ENCODE measurements around the gene LCE6A. TPM values are rescaled to one million over a fixed set of nuclear protein-coding genes. Genes with fewer than 3 reads are reported as not detected.

The LCE6A gene, protein sequence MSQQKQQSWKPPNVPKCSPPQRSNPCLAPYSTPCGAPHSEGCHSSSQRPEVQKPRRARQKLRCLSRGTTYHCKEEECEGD
- total RNA-seq (2022; extraction: Qiagen RNA extraction): not detected in 5 replicates

DNA sequence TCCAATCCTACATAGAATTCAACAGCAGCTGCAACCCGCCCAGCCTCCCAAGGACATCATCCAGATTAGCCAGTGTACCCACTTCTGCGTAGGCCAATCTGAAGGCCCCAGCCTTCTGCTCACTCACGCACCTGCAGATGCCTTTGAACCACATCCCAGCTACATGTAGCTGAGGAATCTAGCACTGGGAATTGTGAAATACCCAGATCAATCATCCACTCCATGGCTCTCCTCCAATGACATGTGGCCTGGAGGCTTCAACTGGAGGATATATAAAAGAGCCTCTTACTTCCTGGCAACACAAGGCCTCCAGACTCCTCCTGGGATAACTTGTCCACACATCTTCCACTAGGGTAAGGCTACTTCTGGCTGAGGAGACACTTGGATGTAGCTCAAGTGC, at the start of gene LCE6A:
Gene LCE6A (plus strand): TSS at position 301 of the 400 bp plus-strand sequence. CDS start 665 bp downstream, outside the sequence.

DNA sequence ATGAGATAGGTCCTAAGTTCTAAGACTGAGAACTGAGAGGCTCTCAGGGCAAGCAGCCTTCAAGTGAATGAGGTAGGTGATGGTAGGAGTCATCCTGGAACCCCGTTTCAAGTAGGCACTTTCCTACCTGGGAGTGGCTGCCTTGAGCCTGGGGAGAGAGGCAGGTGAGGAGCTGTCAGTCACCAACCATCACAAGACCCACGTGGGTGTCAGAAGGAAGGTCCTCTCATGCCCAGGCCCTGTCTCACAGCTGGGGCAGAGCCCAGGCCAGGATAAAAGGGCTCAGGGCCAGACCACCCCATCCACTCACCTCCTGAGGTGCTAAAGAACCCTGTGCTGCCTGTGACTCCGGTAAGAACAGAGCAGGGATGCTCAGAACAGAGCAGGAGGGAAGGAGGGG, 46.2 kb upstream of the LCE6A start, which contains the start of gene LCE1D:
Gene LCE1D (plus strand): TSS at position 301 of the 400 bp plus-strand sequence. CDS start 1,074 bp downstream, outside the sequence.

DNA sequence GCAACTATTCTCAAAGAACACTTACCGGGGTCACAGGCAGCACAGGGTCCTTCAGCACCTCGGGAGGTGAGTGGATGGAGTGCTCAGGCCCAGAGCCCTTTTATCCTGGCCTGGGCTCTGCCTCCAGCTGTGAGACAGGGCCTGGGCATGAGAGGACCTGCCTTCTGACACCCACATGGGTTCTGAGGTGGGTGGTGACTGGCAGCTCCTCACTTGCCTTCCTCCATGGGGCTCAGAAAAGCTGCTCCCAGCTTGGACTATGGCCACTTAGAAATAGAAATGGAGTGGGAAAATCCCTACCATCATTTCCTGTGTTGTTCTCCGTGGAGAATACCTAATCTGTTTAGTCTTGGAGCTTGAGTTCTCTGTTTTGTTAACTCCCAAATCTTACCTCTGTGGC, 36.1 kb upstream of the LCE6A start, which contains the start of gene LCE1C:
Gene LCE1C (minus strand): TSS at position 76 of the 400 bp plus-strand sequence. CDS start 1,173 bp downstream, outside the sequence.

DNA sequence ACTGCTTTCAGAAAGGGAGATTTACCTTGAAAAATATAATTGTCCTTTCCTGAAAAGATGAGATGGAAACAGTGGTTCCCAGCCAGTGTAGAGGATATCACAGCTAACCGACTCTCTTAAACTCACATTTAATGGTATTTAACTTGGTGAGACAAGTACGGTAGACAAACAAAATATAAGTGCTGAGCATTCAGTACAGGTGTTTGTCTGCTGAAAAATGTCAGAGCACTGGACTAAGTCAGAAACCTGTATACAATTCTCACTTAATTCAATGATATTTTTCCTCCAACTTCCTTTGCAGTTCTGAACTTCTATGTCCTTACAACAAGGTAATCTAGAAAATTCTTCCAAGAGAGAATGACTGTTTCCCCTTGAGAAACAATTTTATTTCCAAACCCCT, 31.0 kb upstream of the LCE6A start, which contains the start of gene LCE1B:
Gene LCE1B (plus strand): TSS at position 301 of the 400 bp plus-strand sequence. CDS start 476 bp downstream, outside the sequence.

DNA sequence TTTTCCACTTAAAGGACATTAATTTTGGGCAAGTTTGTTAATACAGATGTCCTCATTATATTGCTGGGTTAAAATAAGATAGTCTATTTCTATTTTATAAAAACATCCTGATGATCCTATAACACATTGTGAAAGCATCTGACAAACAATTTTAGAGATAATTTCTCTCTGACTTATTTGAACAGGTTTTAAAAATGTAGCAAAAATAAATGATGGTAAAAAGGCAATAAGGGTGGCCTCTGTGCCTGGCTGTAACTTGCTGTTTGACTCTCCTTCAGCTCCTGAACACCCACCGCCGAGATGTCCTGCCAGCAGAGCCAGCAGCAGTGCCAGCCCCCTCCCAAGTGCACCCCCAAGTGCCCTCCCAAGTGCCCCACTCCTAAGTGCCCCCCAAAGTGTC, 15.5 kb upstream of the LCE6A start, which contains the start of gene LCE1A:
Gene LCE1A (plus strand): TSS at position 301 of the 400 bp plus-strand sequence. CDS start 0 bp downstream, at position 301.

DNA sequence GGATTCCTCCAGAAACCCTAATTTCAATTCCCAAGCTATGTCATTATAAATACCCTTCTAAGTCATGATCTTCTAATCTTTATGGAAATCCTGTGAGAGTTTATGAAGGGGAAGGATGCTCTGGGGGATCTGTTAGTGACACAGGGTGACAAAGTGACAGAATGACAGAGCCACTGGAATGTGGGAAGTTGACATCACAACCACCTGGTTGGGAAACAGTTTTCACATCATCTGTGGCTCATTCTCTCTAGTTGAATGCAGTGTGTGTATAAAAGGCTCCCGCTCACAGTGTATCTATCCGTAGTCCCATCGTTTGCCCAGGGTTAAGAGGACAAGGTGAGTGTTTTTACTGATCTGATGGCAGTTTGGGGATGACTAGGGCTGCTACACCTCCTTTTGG, 17.0 kb downstream of the LCE6A start, which contains the start of gene LCE7A:
Gene LCE7A (plus strand): TSS at position 301 of the 400 bp plus-strand sequence. CDS start 702 bp downstream, outside the sequence.

DNA sequence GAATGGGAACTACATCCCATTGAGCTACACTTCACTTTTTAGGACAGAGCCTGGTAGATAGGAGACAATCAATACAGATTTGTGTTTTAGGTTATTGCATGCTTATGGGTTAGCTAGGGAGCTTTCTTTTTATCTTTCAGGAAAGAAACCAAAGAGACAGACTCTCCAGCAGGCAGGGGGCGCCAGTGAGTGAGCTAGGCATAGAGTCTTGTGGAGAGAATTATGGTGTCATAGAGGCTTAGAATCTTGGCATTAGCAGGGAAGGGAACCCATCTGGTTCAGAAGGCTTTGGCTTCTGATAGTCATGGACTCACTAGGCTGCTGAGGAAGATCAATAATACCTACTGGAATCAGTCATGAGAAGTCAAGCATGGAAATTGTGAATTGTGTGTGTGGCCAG, 35.4 kb downstream of the LCE6A start, which contains the start of gene SMCP:
Gene SMCP (plus strand): TSS at position 281 of the 400 bp plus-strand sequence. CDS start 6,101 bp downstream, outside the sequence.

Other genes starting within 250 kb of the LCE6A start
- gene LCE3C, start 242.6 kb upstream of the LCE6A start, total RNA-seq (2022; extraction: Qiagen RNA extraction): not detected in 5 replicates
- not detected in 5 replicates for gene LCE3B, start 229.0 kb upstream of the LCE6A start, total RNA-seq (2022; extraction: Qiagen RNA extraction)
- gene LCE3A, start 219.8 kb upstream of the LCE6A start, total RNA-seq (2022; extraction: Qiagen RNA extraction): not detected in 5 replicates
- gene LCE2D, start 179.5 kb upstream of the LCE6A start, total RNA-seq (2022; extraction: Qiagen RNA extraction): not detected in 5 replicates
- not detected in 5 replicates for gene LCE2C, start 167.6 kb upstream of the LCE6A start, total RNA-seq (2022; extraction: Qiagen RNA extraction)
- gene LCE2B, start 156.7 kb upstream of the LCE6A start, total RNA-seq (2022; extraction: Qiagen RNA extraction): not detected in 5 replicates
- gene LCE2A, start 144.5 kb upstream of the LCE6A start, total RNA-seq (2022; extraction: Qiagen RNA extraction): not detected in 5 replicates
- gene LCE4A, start 134.7 kb upstream of the LCE6A start, total RNA-seq (2022; extraction: Qiagen RNA extraction): not detected in 5 replicates
- not detected in 5 replicates for gene KPRP, start 84.8 kb upstream of the LCE6A start, total RNA-seq (2022; extraction: Qiagen RNA extraction)
- gene LCE1F, start 67.7 kb upstream of the LCE6A start, total RNA-seq (2022; extraction: Qiagen RNA extraction): not detected in 5 replicates
- gene LCE1E, start 56.6 kb upstream of the LCE6A start, total RNA-seq (2022; extraction: Qiagen RNA extraction): not detected in 5 replicates
- not detected in 5 replicates for gene LCE1D, start 46.1 kb upstream of the LCE6A start, total RNA-seq (2022; extraction: Qiagen RNA extraction)
- gene LCE1C, start 36.2 kb upstream of the LCE6A start, total RNA-seq (2022; extraction: Qiagen RNA extraction): 0.14 TPM in 1 of 5 replicates, not detected in the others
- gene LCE1B, start 30.9 kb upstream of the LCE6A start, total RNA-seq (2022; extraction: Qiagen RNA extraction): 0.08 TPM in 1 of 5 replicates, not detected in the others
- not detected in 5 replicates for gene LCE1A, start 15.4 kb upstream of the LCE6A start, total RNA-seq (2022; extraction: Qiagen RNA extraction)
- gene LCE7A, start 17.1 kb downstream of the LCE6A start, total RNA-seq (2022; extraction: Qiagen RNA extraction): not detected in 5 replicates
- gene SMCP, start 35.5 kb downstream of the LCE6A start, total RNA-seq (2022; extraction: Qiagen RNA extraction): not detected in 5 replicates
- gene IVL, start 65.7 kb downstream of the LCE6A start, total RNA-seq (2022; extraction: Qiagen RNA extraction): 0.05 to 0.12 TPM (median 0.09 TPM) in 5 replicates
- gene SPRR5, start 104.3 kb downstream of the LCE6A start, total RNA-seq (2022; extraction: Qiagen RNA extraction): not detected in 5 replicates
- gene SPRR4, start 127.8 kb downstream of the LCE6A start, total RNA-seq (2022; extraction: Qiagen RNA extraction): not detected in 5 replicates
- gene SPRR1A, start 141.2 kb downstream of the LCE6A start, total RNA-seq (2022; extraction: Qiagen RNA extraction): not detected in 5 replicates
- gene SPRR3, start 158.9 kb downstream of the LCE6A start, total RNA-seq (2022; extraction: Qiagen RNA extraction): not detected in 5 replicates
- gene SPRR1B, start 188.3 kb downstream of the LCE6A start, total RNA-seq (2022; extraction: Qiagen RNA extraction): not detected in 5 replicates
- gene SPRR2D, start 198.3 kb downstream of the LCE6A start, total RNA-seq (2022; extraction: Qiagen RNA extraction): not detected in 5 replicates
- 0.12 TPM in 1 of 5 replicates, not detected in the others for gene SPRR2A, start 214.7 kb downstream of the LCE6A start, total RNA-seq (2022; extraction: Qiagen RNA extraction)
- not detected in 5 replicates for gene SPRR2B, start 228.8 kb downstream of the LCE6A start, total RNA-seq (2022; extraction: Qiagen RNA extraction)